Kidney capillary endothelial cell (primary cell): ENCODE measurements around the gene DGKG.

Experiments
- DNase-seq: peaks from one replicate; pipeline ENCODE4 v3.0.0-alpha.2; 2018; ENCODE audit warnings: low spot score

The DGKG gene

GRCh38 chr3:186273586-186273985 is 88.4 kb downstream of the DGKG start:
- DNase-seq = no peak

GRCh38 chr3:186270701-186271100 is 91.3 kb downstream of the DGKG start:
- DNase-seq = no peak

- no peak for DNase-seq
Observed at GRCh38 chr3:186268616-186269448, 93.2 kb downstream of the DGKG start.

GRCh38 chr3:186267758-186268157 is 94.3 kb downstream of the DGKG start:
- no peak for DNase-seq

GRCh38 chr3:186264608-186265400 is 97.2 kb downstream of the DGKG start:
- DNase-seq = no peak

GRCh38 chr3:186261638-186262037 is 100.4 kb downstream of the DGKG start:
- no peak for DNase-seq

- DNase-seq = no peak
Observed at GRCh38 chr3:186260726-186261125, 101.3 kb downstream of the DGKG start.

- peak; percentile 66 for DNase-seq
Observed at GRCh38 chr3:186259612-186260383, 102.2 kb downstream of the DGKG start.

GRCh38 chr3:186258968-186259367 is 103.1 kb downstream of the DGKG start:
- no peak for DNase-seq

- DNase-seq = no peak
Observed at GRCh38 chr3:186257866-186258265, 104.2 kb downstream of the DGKG start.

GRCh38 chr3:186255703-186256331 is 106.2 kb downstream of the DGKG start:
- DNase-seq = no peak

GRCh38 chr3:186254676-186255650 is 107.1 kb downstream of the DGKG start:
- DNase-seq = no peak

- DNase-seq = no peak
Observed at GRCh38 chr3:186251948-186252619, 110.0 kb downstream of the DGKG start.

GRCh38 chr3:186248850-186249249 is 113.2 kb downstream of the DGKG start:
- no peak for DNase-seq

GRCh38 chr3:186247821-186248814 is 113.9 kb downstream of the DGKG start:
- no peak for DNase-seq

- no peak for DNase-seq
Observed at GRCh38 chr3:186246941-186247340, 115.1 kb downstream of the DGKG start.

- no peak for DNase-seq
Observed at GRCh38 chr3:186244016-186244415, 118.0 kb downstream of the DGKG start.

- peak; percentile 86 for DNase-seq
Observed at GRCh38 chr3:186241910-186242821, 119.9 kb downstream of the DGKG start.
